Panc1 (cell line): ENCODE results near the gene LOXL3.

Experiments used
- CTCF ChIP-seq: fragments of 450-650 bp; IDR thresholded peaks from 2 replicates; pipeline ENCODE4 v1.5.1; 2017; ENCODE audit warnings: mild to moderate bottlenecking
- POLR2AphosphoS5 ChIP-seq: IDR thresholded peaks from 2 replicates; pipeline ENCODE4 v1.6.1; 2012; ENCODE audit warnings: mild to moderate bottlenecking, low read depth, low read length, moderate library complexity
- SIN3A ChIP-seq: IDR thresholded peaks from 2 replicates; pipeline ENCODE4 v1.6.1; 2012; ENCODE audit warnings: low read depth, mild to moderate bottlenecking, low read length, moderate library complexity, borderline replicate concordance; ENCODE audit not compliant: insufficient read depth

GRCh38 chr2:74566754-74567085 is 13.0 kb upstream of the LOXL3 start:
- TF ChIP-seq CTCF (no peak), POLR2AphosphoS5 (no peak), SIN3A (no peak)
